Measurements from ENCODE around the gene TMEM203.

The TMEM203 gene

GRCh38 chr9:137219757-137220316 is 14.4 kb upstream of the TMEM203 start:
- DNase-seq (ENCODE audit: low read depth in 3 of 3, low spot score in 1 of 3): no peak

- no peak for DNase-seq (ENCODE audit: low read depth in 3 of 3, low spot score in 1 of 3)
Observed at GRCh38 chr9:137218754-137219271, 13.4 kb upstream of the TMEM203 start.

- DNase-seq (ENCODE audit: low read depth in 3 of 3, low spot score in 1 of 3): no peak
Observed at GRCh38 chr9:137218212-137218753, 12.8 kb upstream of the TMEM203 start.

GRCh38 chr9:137217276-137218211 is 12.1 kb upstream of the TMEM203 start:
- DNase-seq (ENCODE audit: low read depth in 3 of 3, low spot score in 1 of 3): no peak

DNA sequence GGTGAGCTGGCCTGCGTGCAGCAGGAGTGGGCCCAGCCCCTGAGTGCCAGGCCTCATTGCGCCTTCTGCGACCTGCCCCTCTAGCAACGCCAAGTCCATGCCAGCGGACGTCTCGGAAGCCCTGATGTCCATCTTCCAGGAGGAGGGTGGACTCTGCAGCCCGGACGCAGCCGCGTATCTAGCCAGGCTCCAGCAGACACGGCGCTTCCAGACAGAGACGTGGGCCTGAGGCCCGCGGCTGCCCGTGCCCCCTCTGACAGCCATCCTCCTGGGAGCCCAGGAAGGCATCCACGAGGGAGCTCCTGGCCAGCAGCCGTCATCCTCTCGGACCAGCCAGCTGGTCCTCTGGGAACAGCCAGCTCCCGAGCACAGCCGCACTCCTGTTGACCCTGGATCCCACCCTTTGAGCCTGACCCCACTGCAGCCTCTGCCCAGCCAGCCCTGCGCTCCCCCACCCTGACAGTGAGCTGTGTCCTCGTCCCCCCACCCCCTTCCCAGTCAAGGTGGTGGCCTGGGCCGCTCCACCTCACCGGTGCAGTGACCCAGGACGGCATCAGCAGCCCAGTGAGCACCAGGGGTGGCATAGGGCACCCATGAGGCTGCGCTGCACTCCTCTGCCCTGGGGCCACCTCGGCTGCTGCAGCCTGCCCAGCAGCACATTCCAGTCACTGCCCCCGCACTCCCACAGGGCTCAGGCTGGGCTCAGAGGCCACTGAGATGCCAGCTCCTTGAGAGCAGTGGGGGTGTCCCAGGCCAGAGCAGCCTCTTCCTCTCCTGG is 10.9 kb upstream of the TMEM203 start:
- DNase-seq (ENCODE audit: low read depth in 3 of 3, low spot score in 1 of 3): no peak

DNA sequence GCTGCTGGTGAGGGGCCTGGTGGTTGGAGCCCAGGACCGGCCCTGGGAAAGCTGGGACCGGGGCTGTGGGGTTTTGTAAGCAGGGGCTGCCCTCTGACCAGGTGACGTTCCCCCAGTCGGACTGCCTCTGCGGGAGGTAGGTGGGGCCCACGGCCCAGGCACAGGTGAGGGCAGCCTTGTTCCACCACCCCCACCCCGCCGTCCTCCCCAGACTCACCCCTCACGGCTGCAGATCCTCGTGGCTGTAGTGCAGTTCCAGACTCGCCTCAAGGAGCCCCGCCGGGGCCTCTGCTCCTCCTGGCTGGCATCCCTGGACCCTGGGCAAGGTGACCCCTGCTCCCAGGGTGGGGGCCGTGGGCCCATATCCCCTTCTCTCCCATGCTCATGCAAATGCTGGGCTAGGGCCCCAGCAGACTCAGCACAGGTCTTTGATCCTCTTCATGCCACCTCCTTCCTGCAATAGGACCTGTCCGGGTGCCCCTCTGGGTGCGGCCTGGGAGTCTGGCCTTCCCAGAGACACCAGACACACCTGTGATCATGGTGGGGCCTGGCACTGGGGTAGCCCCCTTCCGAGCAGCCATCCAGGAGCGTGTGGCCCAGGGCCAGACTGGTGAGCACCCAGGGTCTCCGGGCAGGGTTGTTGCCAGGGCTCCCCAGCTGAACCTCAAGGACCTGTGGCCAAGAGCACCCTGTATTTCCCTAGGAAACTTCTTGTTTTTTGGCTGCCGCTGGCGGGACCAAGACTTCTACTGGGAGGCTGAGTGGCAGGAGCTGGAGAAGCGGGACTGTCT is 9.9 kb upstream of the TMEM203 start:
- DNase-seq (ENCODE audit: low read depth in 3 of 3, low spot score in 1 of 3): no peak

DNA sequence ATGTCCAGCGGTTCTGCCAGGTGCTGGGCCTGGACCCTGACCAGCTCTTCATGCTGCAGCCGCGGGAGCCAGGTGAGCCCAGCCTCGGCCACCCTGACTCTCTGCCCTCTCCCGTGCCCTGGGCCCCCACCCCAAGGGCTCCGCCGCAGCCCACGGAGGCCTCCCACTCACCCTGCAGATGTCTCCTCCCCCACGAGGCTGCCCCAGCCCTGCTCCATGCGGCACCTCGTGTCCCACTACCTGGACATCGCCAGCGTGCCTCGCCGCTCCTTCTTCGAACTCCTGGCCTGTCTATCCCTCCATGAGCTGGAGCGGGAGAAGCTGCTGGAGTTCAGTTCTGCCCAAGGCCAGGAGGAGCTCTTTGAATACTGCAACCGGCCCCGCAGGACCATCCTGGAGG is 9.2 kb upstream of the TMEM203 start:
- DNase-seq (ENCODE audit: low read depth in 3 of 3, low spot score in 1 of 3): no peak

DNA sequence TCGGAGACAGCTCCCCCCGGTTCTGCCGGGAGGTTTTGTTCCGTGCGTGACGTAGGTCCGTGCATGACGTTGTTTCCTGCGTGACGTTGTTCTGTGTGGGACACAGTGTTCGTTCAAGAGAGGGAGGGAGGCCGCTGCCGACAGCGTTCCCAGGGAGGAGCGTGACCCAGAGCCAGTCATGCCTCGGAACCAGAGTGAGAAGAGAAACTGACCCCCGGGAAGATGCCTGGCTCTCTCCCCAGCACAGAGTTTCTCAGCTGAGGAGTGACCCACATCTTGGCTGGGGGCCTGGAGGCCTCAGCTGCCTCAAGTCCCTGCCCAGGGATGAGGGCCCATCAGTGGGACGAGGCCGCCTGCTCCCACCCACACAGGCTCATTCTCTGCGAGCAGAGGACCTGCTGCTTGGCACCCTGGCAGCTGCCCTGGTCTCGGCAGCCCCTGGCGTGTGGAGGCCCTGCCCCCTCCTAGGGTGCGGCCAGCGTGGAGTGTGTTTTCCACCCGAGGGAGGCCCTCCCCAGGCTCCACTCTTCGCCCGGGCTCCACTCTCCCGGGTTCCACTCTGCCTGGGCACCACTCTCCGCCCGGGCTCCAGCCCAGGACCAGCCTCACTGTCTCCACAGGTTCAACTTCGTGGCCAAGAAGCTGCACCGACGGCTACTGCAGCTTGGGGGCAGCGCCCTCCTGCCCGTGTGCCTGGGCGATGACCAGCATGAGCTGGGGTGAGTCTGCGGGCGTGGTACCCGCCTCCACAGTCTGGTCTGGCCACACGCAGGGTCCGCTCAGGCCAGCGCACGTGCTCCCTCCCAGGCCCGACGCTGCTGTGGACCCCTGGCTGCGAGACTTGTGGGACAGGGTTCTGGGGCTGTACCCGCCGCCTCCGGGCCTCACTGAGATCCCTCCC is 8.0 kb upstream of the TMEM203 start:
- no peak for DNase-seq (ENCODE audit: low read depth in 3 of 3, low spot score in 1 of 3)

- no peak for DNase-seq (ENCODE audit: low read depth in 3 of 3, low spot score in 1 of 3)
Observed at GRCh38 chr9:137212520-137212919, 7.1 kb upstream of the TMEM203 start.

DNA sequence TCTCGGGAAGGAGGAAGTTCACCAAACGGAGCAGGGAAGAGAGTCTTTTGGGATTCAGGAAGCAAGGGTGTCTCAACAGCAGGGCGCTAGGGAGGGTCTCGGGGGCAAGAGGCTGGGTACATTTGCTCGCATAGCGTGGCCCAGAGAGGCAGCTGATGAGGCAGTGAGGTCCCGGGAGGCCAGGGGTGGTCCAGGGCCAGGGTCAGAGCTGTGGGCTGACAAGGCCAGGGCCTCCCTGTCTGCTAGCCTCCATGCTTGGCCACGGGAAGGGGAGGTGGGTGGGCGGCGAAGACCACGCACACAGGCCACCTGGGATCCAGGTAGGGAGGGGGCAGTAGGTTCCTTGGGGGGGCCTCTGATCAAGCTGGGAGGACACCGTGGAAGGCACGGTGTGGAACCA is 6.1 kb upstream of the TMEM203 start:
- no peak for DNase-seq (ENCODE audit: low read depth in 3 of 3, low spot score in 1 of 3)

GRCh38 chr9:137206602-137207001 is 1.2 kb upstream of the TMEM203 start:
- no peak for DNase-seq (ENCODE audit: low read depth in 3 of 3, low spot score in 1 of 3)

DNA sequence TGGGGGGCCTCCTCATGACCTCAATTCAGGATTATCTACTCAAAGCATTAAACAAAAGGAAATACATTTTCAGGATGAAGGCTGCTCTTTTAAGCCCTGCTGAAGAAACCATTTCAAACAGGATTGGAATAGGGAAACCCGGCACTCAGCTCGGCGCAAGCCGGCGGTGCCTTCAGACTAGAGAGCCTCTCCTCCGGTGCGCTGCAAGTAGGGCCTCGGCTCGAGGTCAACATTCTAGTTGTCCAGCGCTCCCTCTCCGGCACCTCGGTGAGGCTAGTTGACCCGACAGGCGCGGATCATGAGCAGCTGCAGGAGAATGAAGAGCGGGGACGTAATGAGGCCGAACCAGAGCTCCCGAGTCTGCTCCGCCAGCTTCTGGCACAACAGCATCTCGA is 720 bp downstream of the TMEM203 start:
- no peak for DNase-seq (ENCODE audit: low read depth in 3 of 3, low spot score in 1 of 3)

DNA sequence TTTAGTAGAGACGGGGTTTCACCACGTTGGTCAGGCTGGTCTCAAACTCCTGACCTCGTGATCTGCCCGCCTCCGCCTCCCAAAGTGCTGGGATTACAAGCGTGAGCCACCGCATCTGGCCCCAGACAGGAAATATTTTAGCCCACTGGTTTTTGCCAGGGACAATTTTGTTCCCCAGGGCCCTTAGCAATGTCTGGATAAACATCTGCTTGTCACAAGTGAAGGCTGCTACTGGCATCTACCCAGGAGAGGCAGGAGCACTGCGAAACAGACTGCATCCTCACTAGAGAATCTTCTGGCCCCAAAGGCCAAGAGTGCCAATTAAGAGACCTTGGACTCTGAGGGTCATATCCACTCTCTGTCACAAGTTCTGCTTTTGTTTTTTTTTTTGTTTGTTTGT is 2.5 kb downstream of the TMEM203 start:
- no peak for DNase-seq (ENCODE audit: low read depth in 3 of 3, low spot score in 1 of 3)

- no peak for DNase-seq (ENCODE audit: low read depth in 3 of 3, low spot score in 1 of 3)
Observed at GRCh38 chr9:137201205-137201868, 4.1 kb downstream of the TMEM203 start.

GRCh38 chr9:137200311-137201204 is 4.9 kb downstream of the TMEM203 start, which contains the start of gene TPRN:
TPRN (minus strand) TSS chr9:137200741; CDS start chr9:137200711, 30 bp downstream.
- DNase-seq (ENCODE audit: low read depth in 3 of 3, low spot score in 1 of 3): peak; percentile 92 to 97 (median 93)

DNA sequence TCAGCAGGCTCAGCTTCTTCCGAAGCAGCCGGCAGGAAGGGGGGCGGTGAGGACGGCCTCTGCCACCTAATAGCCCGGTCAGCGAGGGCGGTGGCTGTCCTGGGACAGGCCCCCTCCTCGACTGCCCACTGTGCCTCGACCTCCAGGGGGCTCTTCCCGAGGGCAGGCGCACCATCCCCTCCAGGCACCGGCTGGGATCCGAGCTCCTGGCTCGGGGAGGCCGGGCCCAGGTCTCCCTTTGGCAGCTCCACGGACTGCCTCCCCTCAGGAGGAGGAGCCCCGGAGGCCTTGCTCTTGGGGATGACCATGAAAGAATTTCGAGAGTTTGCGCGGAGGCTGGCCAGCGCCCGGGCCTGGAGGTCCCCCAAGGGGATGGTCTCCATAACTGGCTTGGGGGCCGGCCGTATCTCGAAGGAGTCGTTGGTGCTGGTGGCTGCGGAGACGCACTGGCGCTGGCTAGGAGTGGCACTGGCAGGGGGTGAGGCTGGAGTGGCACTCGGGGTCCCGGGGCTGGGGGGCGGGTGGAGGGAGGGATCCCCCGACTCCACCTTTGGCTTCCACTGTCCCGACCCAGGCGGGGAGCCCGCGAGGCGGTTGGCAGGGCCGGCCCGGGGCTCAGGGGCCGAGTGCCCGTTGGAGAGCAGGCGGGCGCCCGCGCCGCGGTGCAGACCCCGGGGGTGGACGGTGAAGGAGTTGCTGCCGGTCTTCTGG is 5.9 kb downstream of the TMEM203 start:
- no peak for DNase-seq (ENCODE audit: low read depth in 3 of 3, low spot score in 1 of 3)

- DNase-seq (ENCODE audit: low read depth in 3 of 3, low spot score in 1 of 3): no peak
Observed at GRCh38 chr9:137198902-137199283, 6.6 kb downstream of the TMEM203 start.
